ENCODE data around the gene SUMO2. TPM values are rescaled to one million over a fixed set of nuclear protein-coding genes. Genes with fewer than 3 reads are reported as not detected.

The SUMO2 gene
- total and polyA plus RNA-seq, 2 of the 4 experiments (the other 2 are of a cell fraction) = 71.3 to 83.7 TPM

DNA sequence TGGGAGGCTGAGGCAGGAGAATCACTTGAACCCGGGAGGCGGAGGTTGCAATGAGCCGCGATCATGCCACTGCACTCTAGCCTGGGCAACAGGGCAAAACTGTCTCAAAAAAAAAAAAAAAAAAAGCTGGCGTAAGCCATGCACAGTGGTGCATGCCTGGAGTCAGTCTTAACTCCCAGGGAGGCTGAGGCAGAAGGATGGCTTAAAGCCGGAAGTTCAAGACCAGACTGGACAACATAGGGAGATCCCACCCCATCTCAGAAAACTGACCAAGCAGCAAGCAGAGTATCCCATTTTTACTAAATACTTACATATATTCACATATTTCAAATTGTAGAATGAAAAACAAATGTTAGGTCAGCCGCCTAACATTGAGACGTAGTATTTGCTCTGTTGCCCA is 55.8 kb downstream of the SUMO2 start:
- no peak overlapping the region for H4K91ac ChIP-seq (ENCODE audit: insufficient read depth, low read depth, low read length)
- H4K5ac ChIP-seq (ENCODE audit: low read depth, low read length) = no peak overlapping the region
- H3K14ac ChIP-seq (replicated peaks; ENCODE audit: low read depth, low read length) = no peak overlapping the region
- H3K9me3 ChIP-seq (ENCODE audit: control insufficient read depth, insufficient read depth, low read length) = no peaks in the 10 kb centered on the region
- H3K56ac ChIP-seq (ENCODE audit: extremely low read depth, insufficient read depth, low read length) = no peak overlapping the region
- no peak overlapping the region for H4K8ac ChIP-seq (ENCODE audit: low read depth in 2 of 2, low read length in 2 of 2)
- H3K27me3 ChIP-seq (ENCODE audit: control insufficient read depth, insufficient read depth, low read length) = no peaks in the 10 kb centered on the region
- ATAC-seq (ENCODE audit: low read depth) (no peak), DNase-seq (no peak)
- H3K18ac ChIP-seq (ENCODE audit: low read depth, low read length) = no peak overlapping the region
- H2AK5ac ChIP-seq (ENCODE audit: low read depth, low read length) = no peak overlapping the region
- peaks cover 12% of the 10 kb centered on the region for H4K20me1 ChIP-seq (ENCODE audit: insufficient read depth, low read length)
- POLR2A ChIA-PET (ENCODE audit: unreplicated experiment) = no interaction called here
- H3K4me1 ChIP-seq (ENCODE audit: control insufficient read depth, insufficient read depth, low read length) = peaks cover 2% of the 10 kb centered on the region; the same call in 1 of the 2 replicates
- BruUV-seq (replicated peaks) = no TSS peak
- dilution Hi-C loops (cut with HindIII; ENCODE audit: low sequenced_read_pairs, unreplicated experiment) (no loop called here), intact Hi-C loops (cut with micrococcal nuclease) (no loop called here), in situ Hi-C loops (cut with MboI; ENCODE audit: low sequenced_read_pairs) (no loop called here)
- H3K79me1 ChIP-seq (ENCODE audit: low read depth in 1 of 2, low read length in 2 of 2) = peaks cover 7 to 59% of the 10 kb centered on the region in 2 experiments; a peak in 3 of 4 replicates
- 94% methylated on average over 5 of the region's 8 CpGs; no CpG with 5 or more reads in 1 of the 2 experiments for WGBS, 2 experiments (ENCODE audit: extremely low coverage in 2 of 2, insufficient read length in 1 of 2)
- no peak overlapping the region for H3K4ac ChIP-seq (ENCODE audit: low read depth, low read length)
- TF ChIP-seq RFX5 (IDR thresholded peaks at IDR 0.05; ENCODE audit: low read depth, low read length) = no peak
- TF ChIP-seq CEBPB (IDR thresholded peaks at IDR 0.05; ENCODE audit: low read depth, low read length) = no peak
- TF ChIP-seq MAZ (IDR thresholded peaks at IDR 0.05; ENCODE audit: borderline replicate concordance, low read depth, low read length) = no peak
- TF ChIP-seq FOS (IDR thresholded peaks at IDR 0.05; ENCODE audit: low read depth, low read length) = no peak
- TF ChIP-seq NFE2L2 (IDR thresholded peaks at IDR 0.05; ENCODE audit: low read depth, low read length) = no peak
- TF ChIP-seq, protein P1, sequence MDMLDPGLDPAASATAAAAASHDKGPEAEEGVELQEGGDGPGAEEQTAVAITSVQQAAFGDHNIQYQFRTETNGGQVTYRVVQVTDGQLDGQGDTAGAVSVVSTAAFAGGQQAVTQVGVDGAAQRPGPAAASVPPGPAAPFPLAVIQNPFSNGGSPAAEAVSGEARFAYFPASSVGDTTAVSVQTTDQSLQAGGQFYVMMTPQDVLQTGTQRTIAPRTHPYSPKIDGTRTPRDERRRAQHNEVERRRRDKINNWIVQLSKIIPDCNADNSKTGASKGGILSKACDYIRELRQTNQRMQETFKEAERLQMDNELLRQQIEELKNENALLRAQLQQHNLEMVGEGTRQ (IDR thresholded peaks at IDR 0.05; ENCODE audit: low read depth, low read length) = no peak
- TF ChIP-seq CHD1 (IDR thresholded peaks at IDR 0.05; ENCODE audit: low read depth, low read length) = no peak
- no peak for TF ChIP-seq RCOR1 (IDR thresholded peaks at IDR 0.05; ENCODE audit: insufficient replicate concordance, low read length)
- TF ChIP-seq MAFK (IDR thresholded peaks at IDR 0.05; ENCODE audit: low read depth, low read length) = no peak
- TF ChIP-seq CTCF (conservative IDR thresholded peaks at IDR 0.05; ENCODE audit: low read depth, low read length) = no peak
- TF ChIP-seq POLR2A (IDR thresholded peaks at IDR 0.05; ENCODE audit: low read depth, low read length) = no peak
- TF ChIP-seq BHLHE40 (IDR thresholded peaks at IDR 0.05; ENCODE audit: low read depth, low read length) = no peak
- TF ChIP-seq, protein P2, sequence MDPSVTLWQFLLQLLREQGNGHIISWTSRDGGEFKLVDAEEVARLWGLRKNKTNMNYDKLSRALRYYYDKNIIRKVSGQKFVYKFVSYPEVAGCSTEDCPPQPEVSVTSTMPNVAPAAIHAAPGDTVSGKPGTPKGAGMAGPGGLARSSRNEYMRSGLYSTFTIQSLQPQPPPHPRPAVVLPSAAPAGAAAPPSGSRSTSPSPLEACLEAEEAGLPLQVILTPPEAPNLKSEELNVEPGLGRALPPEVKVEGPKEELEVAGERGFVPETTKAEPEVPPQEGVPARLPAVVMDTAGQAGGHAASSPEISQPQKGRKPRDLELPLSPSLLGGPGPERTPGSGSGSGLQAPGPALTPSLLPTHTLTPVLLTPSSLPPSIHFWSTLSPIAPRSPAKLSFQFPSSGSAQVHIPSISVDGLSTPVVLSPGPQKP (IDR thresholded peaks at IDR 0.05; ENCODE audit: borderline replicate concordance, low read depth, low read length) = no peak
- no peak for TF ChIP-seq RAD21 (IDR thresholded peaks at IDR 0.05; ENCODE audit: low read length)
- no peak for TF ChIP-seq MXI1 (IDR thresholded peaks at IDR 0.05; ENCODE audit: borderline replicate concordance, low read depth, low read length)
- H3K4me2 ChIP-seq (ENCODE audit: low read depth, low read length) = no peak overlapping the region
- peaks cover 27% of the 10 kb centered on the region for H3K9me1 ChIP-seq (ENCODE audit: insufficient read depth, low read length)
- CTCF ChIA-PET = interaction anchor here (0.6 to 3.6 kb wide), 2 partner anchors 13 to 464 kb away, joined by 3 to 13 read pairs; no protein-coding TSS in a partner anchor
- H3K23ac ChIP-seq (ENCODE audit: low read depth, low read length) = no peak overlapping the region
- no peak overlapping the region for H2AK9ac ChIP-seq (replicated peaks; ENCODE audit: low read depth, low read length, poor library complexity)
- no peak overlapping the region for H2BK120ac ChIP-seq (ENCODE audit: low read depth, low read length)
- H2BK15ac ChIP-seq (ENCODE audit: low read depth, low read length) = no peak overlapping the region
- no peak overlapping the region for H2AFZ ChIP-seq (replicated peaks; ENCODE audit: low read length, poor library complexity)
- no peak overlapping the region for H3K9ac ChIP-seq (ENCODE audit: low read depth, low read length)
- no peak overlapping the region for H2BK5ac ChIP-seq (ENCODE audit: low read depth, low read length, poor library complexity, severe bottlenecking)
- no peak overlapping the region for H2BK20ac ChIP-seq (ENCODE audit: low read depth, low read length)
- H3K4me3 ChIP-seq (ENCODE audit: insufficient read depth, low read depth, low read length) = no peak overlapping the region
- peaks cover 15% of the 10 kb centered on the region for H3K36me3 ChIP-seq (ENCODE audit: control insufficient read depth, insufficient read depth, low read length)
- H3K27ac ChIP-seq (ENCODE audit: insufficient read depth, low read length) = no peak overlapping the region

Data from IMR-90 (cell line).